HepG2 (cell line): Measurements from ENCODE around the gene PRICKLE3.

Source experiments
- EZH2 ChIP-seq: conservative IDR thresholded peaks from 2 replicates; pipeline ENCODE4 v1.6.1; 2012; ENCODE audit warnings: mild to moderate bottlenecking, low read depth, low read length, moderate library complexity
- POLR2A ChIP-seq, 2 experiments: IDR thresholded peaks; 2 replicates each; pipeline ENCODE4 v1.6.1; 2011; ENCODE audit warnings: low read depth in 2 of 2, low read length in 2 of 2, mild to moderate bottlenecking in 1 of 2, moderate library complexity in 1 of 2; ENCODE audit not compliant: insufficient read depth in 1 of 2
- TARDBP ChIP-seq: sonication (generic); formaldehyde crosslinking; IDR thresholded peaks from 2 replicates; pipeline ENCODE4 v1.8.0; 2022; ENCODE audit warnings: mild to moderate bottlenecking, missing genetic modification reagents
- TCF7L2 ChIP-seq: IDR thresholded peaks from 2 replicates; pipeline ENCODE4 v1.6.1; 2011; ENCODE audit warnings: mild to moderate bottlenecking, low read depth, low read length, moderate library complexity
- ZNF441 ChIP-seq: sonication (generic); formaldehyde crosslinking; IDR thresholded peaks from 2 replicates; pipeline ENCODE4 v1.7.0; 2021; ENCODE audit warnings: missing genetic modification reagents, borderline replicate concordance
- ZNF766 ChIP-seq: sonication (generic); formaldehyde crosslinking; IDR thresholded peaks from 2 replicates; pipeline ENCODE4 v1.5.0; 2020; ENCODE audit warnings: missing genetic modification reagents, borderline replicate concordance
- TF ChIP-seq, protein P1 (sequence below), 2 experiments: sonication (generic) in 1 of 2; formaldehyde crosslinking in 1 of 2; IDR thresholded peaks; 2 replicates each; pipeline versions ENCODE4 v1.6.1 to v1.9.0; 2014 to 2022; ENCODE audit warnings: antibody characterized with exemption in 1 of 2, borderline replicate concordance in 1 of 2, inconsistent platforms in 1 of 2, low read depth in 1 of 2, missing genetic modification reagents in 1 of 2
- TF ChIP-seq, protein P2 (sequence below): sonication (generic); formaldehyde crosslinking; IDR thresholded peaks from 2 replicates; pipeline ENCODE4 v1.5.0; 2020; ENCODE audit warnings: mild to moderate bottlenecking, missing genetic modification reagents, moderate library complexity
- TF ChIP-seq, protein P3 (sequence below): sonication (generic); formaldehyde crosslinking; IDR thresholded peaks from 2 replicates; pipeline ENCODE4 v1.8.0; 2022; ENCODE audit warnings: missing genetic modification reagents, low read depth, mild to moderate bottlenecking, borderline replicate concordance
- TF ChIP-seq, protein P4 (sequence below): sonication (generic); formaldehyde crosslinking; IDR thresholded peaks from 2 replicates; pipeline ENCODE4 v1.9.0; 2021; ENCODE audit warnings: missing genetic modification reagents, borderline replicate concordance

DNA sequence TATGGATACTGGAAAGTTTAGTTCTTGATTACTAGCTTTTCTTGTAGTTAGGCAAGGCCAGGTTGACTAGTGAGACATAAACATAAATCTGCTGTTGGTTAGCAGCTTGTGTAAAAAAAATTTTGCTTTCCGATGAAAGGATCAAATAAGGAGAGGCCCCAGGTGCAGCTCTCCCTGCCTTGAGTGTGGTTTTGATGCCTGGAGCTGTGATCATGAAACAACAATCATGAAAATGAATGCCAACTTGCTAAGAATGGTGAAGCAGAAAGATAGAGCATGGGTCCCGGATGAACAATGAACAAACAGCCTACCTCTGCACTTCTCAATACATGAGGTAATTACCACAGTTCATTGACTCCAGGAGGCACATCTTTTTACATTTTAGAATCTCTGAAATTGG is 28.2 kb upstream of the PRICKLE3 start:
- TF ChIP-seq POLR2A (IDR thresholded peaks at IDR 0.05; ENCODE audit: insufficient read depth in 1 of 2, low read depth in 2 of 2, low read length in 2 of 2) (no peak), ZNF766 (no peak), TCF7L2 (no peak), TARDBP (CRISPR knock-in tag) (no peak), ZNF441 (CRISPR knock-in tag) (no peak), EZH2 (no peak)
- TF ChIP-seq, protein P1, sequence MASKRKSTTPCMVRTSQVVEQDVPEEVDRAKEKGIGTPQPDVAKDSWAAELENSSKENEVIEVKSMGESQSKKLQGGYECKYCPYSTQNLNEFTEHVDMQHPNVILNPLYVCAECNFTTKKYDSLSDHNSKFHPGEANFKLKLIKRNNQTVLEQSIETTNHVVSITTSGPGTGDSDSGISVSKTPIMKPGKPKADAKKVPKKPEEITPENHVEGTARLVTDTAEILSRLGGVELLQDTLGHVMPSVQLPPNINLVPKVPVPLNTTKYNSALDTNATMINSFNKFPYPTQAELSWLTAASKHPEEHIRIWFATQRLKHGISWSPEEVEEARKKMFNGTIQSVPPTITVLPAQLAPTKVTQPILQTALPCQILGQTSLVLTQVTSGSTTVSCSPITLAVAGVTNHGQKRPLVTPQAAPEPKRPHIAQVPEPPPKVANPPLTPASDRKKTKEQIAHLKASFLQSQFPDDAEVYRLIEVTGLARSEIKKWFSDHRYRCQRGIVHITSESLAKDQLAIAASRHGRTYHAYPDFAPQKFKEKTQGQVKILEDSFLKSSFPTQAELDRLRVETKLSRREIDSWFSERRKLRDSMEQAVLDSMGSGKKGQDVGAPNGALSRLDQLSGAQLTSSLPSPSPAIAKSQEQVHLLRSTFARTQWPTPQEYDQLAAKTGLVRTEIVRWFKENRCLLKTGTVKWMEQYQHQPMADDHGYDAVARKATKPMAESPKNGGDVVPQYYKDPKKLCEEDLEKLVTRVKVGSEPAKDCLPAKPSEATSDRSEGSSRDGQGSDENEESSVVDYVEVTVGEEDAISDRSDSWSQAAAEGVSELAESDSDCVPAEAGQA (IDR thresholded peaks at IDR 0.05; ENCODE audit: low read depth): no peak
- TF ChIP-seq, protein P1 (CRISPR knock-in tag; IDR thresholded peaks at IDR 0.05; ENCODE audit: borderline replicate concordance): no peak
- TF ChIP-seq, protein P2, sequence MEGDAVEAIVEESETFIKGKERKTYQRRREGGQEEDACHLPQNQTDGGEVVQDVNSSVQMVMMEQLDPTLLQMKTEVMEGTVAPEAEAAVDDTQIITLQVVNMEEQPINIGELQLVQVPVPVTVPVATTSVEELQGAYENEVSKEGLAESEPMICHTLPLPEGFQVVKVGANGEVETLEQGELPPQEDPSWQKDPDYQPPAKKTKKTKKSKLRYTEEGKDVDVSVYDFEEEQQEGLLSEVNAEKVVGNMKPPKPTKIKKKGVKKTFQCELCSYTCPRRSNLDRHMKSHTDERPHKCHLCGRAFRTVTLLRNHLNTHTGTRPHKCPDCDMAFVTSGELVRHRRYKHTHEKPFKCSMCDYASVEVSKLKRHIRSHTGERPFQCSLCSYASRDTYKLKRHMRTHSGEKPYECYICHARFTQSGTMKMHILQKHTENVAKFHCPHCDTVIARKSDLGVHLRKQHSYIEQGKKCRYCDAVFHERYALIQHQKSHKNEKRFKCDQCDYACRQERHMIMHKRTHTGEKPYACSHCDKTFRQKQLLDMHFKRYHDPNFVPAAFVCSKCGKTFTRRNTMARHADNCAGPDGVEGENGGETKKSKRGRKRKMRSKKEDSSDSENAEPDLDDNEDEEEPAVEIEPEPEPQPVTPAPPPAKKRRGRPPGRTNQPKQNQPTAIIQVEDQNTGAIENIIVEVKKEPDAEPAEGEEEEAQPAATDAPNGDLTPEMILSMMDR (CRISPR knock-in tag): no peak
- TF ChIP-seq, protein P3, sequence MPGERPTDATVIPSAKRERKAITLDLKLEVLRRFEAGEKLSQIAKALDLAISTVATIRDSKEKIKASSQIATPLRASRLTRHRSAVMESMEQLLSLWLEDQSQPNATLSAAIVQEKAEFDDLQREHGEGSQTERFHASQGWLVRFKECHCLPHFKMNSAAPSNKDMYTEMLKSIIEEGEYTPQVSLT (CRISPR knock-in tag): no peak
- TF ChIP-seq, protein P4, sequence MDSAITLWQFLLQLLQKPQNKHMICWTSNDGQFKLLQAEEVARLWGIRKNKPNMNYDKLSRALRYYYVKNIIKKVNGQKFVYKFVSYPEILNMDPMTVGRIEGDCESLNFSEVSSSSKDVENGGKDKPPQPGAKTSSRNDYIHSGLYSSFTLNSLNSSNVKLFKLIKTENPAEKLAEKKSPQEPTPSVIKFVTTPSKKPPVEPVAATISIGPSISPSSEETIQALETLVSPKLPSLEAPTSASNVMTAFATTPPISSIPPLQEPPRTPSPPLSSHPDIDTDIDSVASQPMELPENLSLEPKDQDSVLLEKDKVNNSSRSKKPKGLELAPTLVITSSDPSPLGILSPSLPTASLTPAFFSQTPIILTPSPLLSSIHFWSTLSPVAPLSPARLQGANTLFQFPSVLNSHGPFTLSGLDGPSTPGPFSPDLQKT: no peak
